SIG-M5 treated with dmso at 0.1 percent for 504 hours (cell line): ENCODE measurements around the gene OXTR.

Source experiments
- DNase-seq: peaks from one replicate; lab custom pipeline; 2025; ENCODE audit not compliant: unreplicated experiment; lab: John Stamatoyannopoulos, UW

The OXTR gene

GRCh38 chr3:8713901-8714759 lies 55.3 kb downstream of the OXTR start:
- DNase-seq = no peak

GRCh38 chr3:8712908-8713255 lies 56.5 kb downstream of the OXTR start:
- DNase-seq = no peak

- no peak for DNase-seq
Observed at GRCh38 chr3:8712045-8712907, 57.1 kb downstream of the OXTR start.

- peak; percentile 33 for DNase-seq
Observed at GRCh38 chr3:8709801-8710507, 59.5 kb downstream of the OXTR start.

- no peak for DNase-seq
Observed at GRCh38 chr3:8709287-8709686, 60.1 kb downstream of the OXTR start.

GRCh38 chr3:8705575-8705974 lies 63.8 kb downstream of the OXTR start:
- DNase-seq = no peak

- DNase-seq = no peak
Observed at GRCh38 chr3:8702560-8702959, 66.9 kb downstream of the OXTR start.
